Common myeloid progenitor, CD34-positive (primary cell): Measurements from ENCODE around the gene GNA12.

Source experiments
- CTCF ChIA-PET: fragments of 350-600 bp; sonication (Branson Sonifier 250); formaldehyde crosslinking; loops from one replicate; lab custom pipeline; 2021; ENCODE audit warnings: antibody characterized with exemption; lab: Charles Lee
- POLR2A ChIA-PET: fragments of 350-600 bp; sonication (Branson Sonifier 250); formaldehyde crosslinking; loops from one replicate; lab custom pipeline; 2021; ENCODE audit warnings: antibody characterized with exemption; lab: Charles Lee
- DNase-seq, 3 donors: peaks; one replicate each; pipeline versions ENCODE4 v3.0.0 to v3.0.0-alpha.2; 2013
- H3K27ac ChIP-seq, 2 experiments: 1 replicate in 1 of 2; 2 replicates in 1 of 2; pipeline ENCODE4 v1.7.0; 2013; ENCODE audit warnings: inconsistent platforms in 2 of 2, low read length in 2 of 2, mild to moderate bottlenecking in 2 of 2, low read depth in 1 of 2, moderate library complexity in 1 of 2; ENCODE audit not compliant: severe bottlenecking in 2 of 2, insufficient read depth in 1 of 2, poor library complexity in 1 of 2
- H3K27me3 ChIP-seq, 5 experiments: replicated peaks in 2 of 5; 1 replicate in 3 of 5; 2 replicates in 2 of 5; pipeline versions ENCODE4 v1.6.1 to v1.7.0; 2013; ENCODE audit warnings: low read length in 4 of 5, mild to moderate bottlenecking in 2 of 5, moderate library complexity in 2 of 5, inconsistent platforms in 1 of 5; ENCODE audit not compliant: insufficient read depth in 5 of 5, control insufficient read depth in 4 of 5
- H3K36me3 ChIP-seq, 4 experiments: 1 replicate in 2 of 4; 2 replicates in 2 of 4; pipeline versions ENCODE4 v1.6.1 to v1.7.0; 2013; ENCODE audit warnings: low read length in 3 of 4, control low read depth in 1 of 4, mild to moderate bottlenecking in 1 of 4; ENCODE audit not compliant: control insufficient read depth in 4 of 4, insufficient read depth in 4 of 4
- H3K4me1 ChIP-seq, 4 experiments: 1 replicate in 3 of 4; 2 replicates in 1 of 4; pipeline versions ENCODE4 v1.6.1 to v1.7.1; 2013; ENCODE audit warnings: low read length in 3 of 4, mild to moderate bottlenecking in 3 of 4, control low read depth in 1 of 4, inconsistent platforms in 1 of 4, moderate library complexity in 1 of 4; ENCODE audit not compliant: control insufficient read depth in 4 of 4, insufficient read depth in 4 of 4; ENCODE audit errors: control extremely low read depth in 1 of 4
- H3K4me3 ChIP-seq, 7 experiments: 1 replicate in 4 of 7; 2 replicates in 3 of 7; pipeline versions ENCODE4 v1.5.1 to v1.7.0; 2013; ENCODE audit warnings: mild to moderate bottlenecking in 7 of 7, low read length in 6 of 7, moderate library complexity in 6 of 7, inconsistent platforms in 2 of 7, low read depth in 2 of 7, control low read depth in 1 of 7; ENCODE audit not compliant: insufficient read depth in 4 of 7, control insufficient read depth in 1 of 7; ENCODE audit errors: extremely low read depth in 1 of 7
- H3K9me3 ChIP-seq, 5 experiments: 1 replicate in 4 of 5; 2 replicates in 1 of 5; pipeline versions ENCODE4 v1.6.1 to v1.7.1; 2013; ENCODE audit warnings: low read length in 4 of 5, mild to moderate bottlenecking in 2 of 5, inconsistent platforms in 1 of 5, low read depth in 1 of 5, moderate library complexity in 1 of 5; ENCODE audit not compliant: control insufficient read depth in 4 of 5, insufficient read depth in 2 of 5; ENCODE audit errors: control extremely low read depth in 1 of 5
- WGBS: methylation state at CpG from one replicate; pipeline ENCODE4 v1.1.5; 2013; ENCODE audit not compliant: insufficient coverage; 5-methylcytosine and 5-hydroxymethylcytosine counted together

GNA12 gene

GRCh38 chr7:2782565-2782964 is 61.5 kb downstream of the GNA12 start:
- Histone ChIP-seq H3K9me3 (peaks cover 0 to 3% (median 0%) of the 10 kb centered on the region in 5 experiments), H3K4me1 (peaks cover 0 to 12% (median 4%) of the 10 kb centered on the region in 4 experiments), H3K36me3 (peaks cover 0 to 39% (median 22%) of the 10 kb centered on the region in 4 experiments), H3K4me3 (no peak overlapping the region), H3K27me3 (no peaks in the 10 kb centered on the region), H3K27ac (no peak overlapping the region)
- 100% methylated on average over 2 of the region's 4 CpGs for WGBS
- ChIA-PET CTCF (interaction anchor here (1.1 to 1.2 kb wide), 3 partner anchors 9 to 16 kb away, joined by 3 read pairs; no protein-coding TSS in a partner anchor), POLR2A (no interaction called here)
- no peak for DNase-seq

DNA sequence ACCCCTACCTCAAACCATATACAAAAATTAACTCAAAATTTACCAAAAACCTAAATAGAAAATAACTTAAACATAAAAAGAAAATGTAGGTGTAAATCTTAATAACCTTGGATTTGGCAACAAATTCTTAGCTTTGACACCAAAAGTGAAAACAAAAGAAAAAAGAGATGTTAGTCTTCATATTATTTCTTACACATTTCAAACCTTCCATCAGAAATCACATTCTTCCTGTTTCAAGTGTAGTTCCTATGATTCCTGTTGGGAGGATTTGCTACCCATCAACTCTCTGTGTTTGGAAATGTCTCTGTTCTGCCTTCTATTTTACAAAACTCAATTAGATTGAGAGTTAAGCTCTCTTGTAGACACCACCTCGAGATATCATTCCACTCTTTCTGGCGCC is 62.0 kb downstream of the GNA12 start:
- no peaks in the 10 kb centered on the region for H3K27me3 ChIP-seq
- H3K4me3 ChIP-seq = no peak overlapping the region
- CTCF ChIA-PET = interaction anchor here (0.8 to 1.2 kb wide), 4 partner anchors 8 to 17 kb away, joined by 3 read pairs; no protein-coding TSS in a partner anchor
- 100% methylated on average over 2 of the region's 2 CpGs for WGBS
- DNase-seq = no peak
- peaks cover 0 to 3% (median 0%) of the 10 kb centered on the region in 5 experiments for H3K9me3 ChIP-seq
- POLR2A ChIA-PET = interaction anchor here (0.6 kb wide), 1 partner anchor 253 kb away, joined by 7 read pairs; no protein-coding TSS in a partner anchor
- H3K4me1 ChIP-seq = peaks cover 0 to 12% (median 4%) of the 10 kb centered on the region in 4 experiments
- H3K27ac ChIP-seq = no peak overlapping the region
- peaks cover 0 to 38% (median 23%) of the 10 kb centered on the region in 4 experiments for H3K36me3 ChIP-seq

GRCh38 chr7:2781636-2782035 is 62.5 kb downstream of the GNA12 start:
- Histone ChIP-seq H3K4me1 (peaks cover 0 to 12% (median 4%) of the 10 kb centered on the region in 4 experiments), H3K4me3 (no peak overlapping the region), H3K27me3 (no peaks in the 10 kb centered on the region), H3K9me3 (peaks cover 0 to 3% (median 0%) of the 10 kb centered on the region in 5 experiments), H3K27ac (no peak overlapping the region), H3K36me3 (peaks cover 0 to 37% (median 22%) of the 10 kb centered on the region in 4 experiments)
- ChIA-PET CTCF (interaction anchor here (0.8 to 1.2 kb wide), 2 partner anchors 12 to 13 kb away, joined by 3 read pairs; no protein-coding TSS in a partner anchor), POLR2A (interaction anchor here (0.6 kb wide), 1 partner anchor 254 kb away, joined by 7 read pairs; no protein-coding TSS in a partner anchor)
- 40% methylated on average over 1 of the region's 2 CpGs for WGBS
- no peak for DNase-seq

DNA sequence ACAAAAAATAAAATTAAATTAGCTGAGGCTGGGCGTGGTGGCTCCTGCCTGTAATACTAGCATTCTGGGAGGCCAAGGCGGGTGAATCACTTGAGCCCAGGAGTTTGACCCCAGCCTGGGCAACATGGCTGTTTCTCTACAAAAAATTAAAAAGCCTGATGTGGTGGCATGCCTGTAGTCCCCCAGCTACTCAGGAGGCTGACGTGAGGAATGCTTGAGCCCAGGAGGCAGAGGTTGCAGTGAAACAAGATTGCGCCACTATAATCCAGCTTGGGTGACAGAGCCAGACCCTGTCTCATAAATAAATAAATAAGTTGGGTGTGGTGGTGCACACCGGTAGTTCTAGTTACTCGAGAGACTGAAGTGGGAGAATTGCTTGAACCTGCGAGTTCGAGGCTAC is 65.1 kb downstream of the GNA12 start:
- no peak for DNase-seq
- peaks cover 0 to 3% (median 0%) of the 10 kb centered on the region in 5 experiments for H3K9me3 ChIP-seq
- CTCF ChIA-PET = interaction anchor here (1.6 to 1.9 kb wide), 3 partner anchors 9 to 42 kb away, joined by 5 to 6 read pairs (median 6); no protein-coding TSS in a partner anchor
- peaks cover 0 to 38% (median 21%) of the 10 kb centered on the region in 4 experiments for H3K36me3 ChIP-seq
- WGBS = 84% methylated on average over 8 of the region's 8 CpGs
- H3K4me3 ChIP-seq = no peak overlapping the region
- POLR2A ChIA-PET = no interaction called here
- H3K4me1 ChIP-seq = peaks cover 0 to 13% (median 6%) of the 10 kb centered on the region in 4 experiments
- no peak overlapping the region for H3K27ac ChIP-seq
- no peaks in the 10 kb centered on the region for H3K27me3 ChIP-seq

GRCh38 chr7:2777898-2778535 is 66.1 kb downstream of the GNA12 start:
- WGBS = 90% methylated on average over 2 of the region's 8 CpGs
- ChIA-PET CTCF (interaction anchor here (1.6 to 1.9 kb wide), 3 partner anchors 10 to 41 kb away, joined by 5 to 6 read pairs (median 6); no protein-coding TSS in a partner anchor), POLR2A (no interaction called here)
- no peak for DNase-seq
- no peaks in the 10 kb centered on the region for H3K27me3 ChIP-seq
- peaks cover 0 to 42% (median 20%) of the 10 kb centered on the region in 4 experiments for H3K36me3 ChIP-seq
- no peak overlapping the region for H3K4me3 ChIP-seq
- H3K27ac ChIP-seq = no peak overlapping the region
- peaks cover 0 to 17% (median 6%) of the 10 kb centered on the region in 4 experiments for H3K4me1 ChIP-seq
- H3K9me3 ChIP-seq = peaks cover 0 to 3% (median 0%) of the 10 kb centered on the region in 5 experiments

- Histone ChIP-seq H3K27me3 (no peaks in the 10 kb centered on the region), H3K27ac (no peak overlapping the region), H3K4me1 (peaks cover 0 to 30% (median 15%) of the 10 kb centered on the region in 4 experiments), H3K4me3 (no peak overlapping the region), H3K36me3 (peaks cover 0 to 48% (median 15%) of the 10 kb centered on the region in 4 experiments), H3K9me3 (peaks cover 0 to 3% (median 0%) of the 10 kb centered on the region in 5 experiments)
- no peak for DNase-seq
- ChIA-PET POLR2A (no interaction called here), CTCF (interaction anchor here (1.2 to 2.5 kb wide), 5 partner anchors 9 to 22 kb away, joined by 3 to 9 read pairs (median 5); no protein-coding TSS in a partner anchor)
- WGBS = 98% methylated on average over 12 of the region's 12 CpGs
Measured at GRCh38 chr7:2776401-2776800, 67.7 kb downstream of the GNA12 start.
